Suprapubic skin (tissue), 4 donors: ENCODE data around the gene AKR1C2.
"Not testable (repeated sequence)": the region's sequence is repeated elsewhere in the genome, so short reads cannot be mapped to it uniquely, and the experiment has no call there.

ENCODE experiments used
- CTCF ChIP-seq, 2 donors: fragments of 200-600 bp in 1 of 2; fragments of 450-650 bp in 1 of 2; sonication (generic) in 1 of 2; IDR thresholded peaks; one replicate each; pipeline ENCODE4 v1.5.1; 2016 to 2019; ENCODE audit warnings: antibody characterized with exemption in 2 of 2, mild to moderate bottlenecking in 1 of 2, moderate library complexity in 1 of 2
- POLR2A ChIP-seq, 2 donors: fragments of 450-650 bp; IDR thresholded peaks; one replicate each; pipeline ENCODE4 v1.6.1; 2017; ENCODE audit warnings: antibody characterized with exemption in 2 of 2, mild to moderate bottlenecking in 2 of 2, moderate library complexity in 2 of 2
- POLR2AphosphoS5 ChIP-seq, 3 donors: sonication (generic); formaldehyde crosslinking; IDR thresholded peaks; one replicate each; pipeline ENCODE4 v1.6.1; 2017; ENCODE audit warnings: antibody characterized with exemption in 3 of 3

- not testable (repeated sequence) for TF ChIP-seq CTCF, POLR2A, POLR2AphosphoS5 (IDR thresholded peaks at IDR 0.05)
Measured at GRCh38 chr10:5032444-5032843, 28.8 kb upstream of the AKR1C2 start.
